Liver (tissue), 3 donors: ENCODE data around the gene CD101.

Experiments used
- ATF3 ChIP-seq: IDR thresholded peaks from 2 replicates; pipeline ENCODE4 v1.6.1; 2016; ENCODE audit warnings: antibody characterized with exemption
- CTCF ChIP-seq: fragments of 150-350 bp; IDR thresholded peaks from 2 replicates; pipeline ENCODE4 v1.5.1; 2017; ENCODE audit warnings: improper control_type of control experiment, low read depth, low read length; ENCODE audit not compliant: missing input control
- FOXA1 ChIP-seq: IDR thresholded peaks from 2 replicates; pipeline ENCODE4 v1.6.1; 2016; ENCODE audit warnings: antibody characterized with exemption
- HNF4A ChIP-seq, 2 donors: conservative IDR thresholded peaks; 2 replicates each; pipeline ENCODE4 v1.6.1; 2016; ENCODE audit warnings: antibody characterized with exemption in 2 of 2, mild to moderate bottlenecking in 2 of 2
- JUND ChIP-seq, 2 donors: IDR thresholded peaks; 2 replicates each; pipeline ENCODE4 v1.6.1; 2016; ENCODE audit warnings: antibody characterized with exemption in 2 of 2
- MAX ChIP-seq: IDR thresholded peaks from 2 replicates; pipeline ENCODE4 v1.6.1; 2016; ENCODE audit warnings: antibody characterized with exemption
- NR2F2 ChIP-seq: IDR thresholded peaks from 2 replicates; pipeline ENCODE4 v1.6.1; 2016; ENCODE audit warnings: antibody characterized with exemption
- RAD21 ChIP-seq, 2 donors: IDR thresholded peaks; 2 replicates each; pipeline ENCODE4 v1.6.1; 2016; ENCODE audit warnings: antibody characterized with exemption in 2 of 2, mild to moderate bottlenecking in 2 of 2
- REST ChIP-seq: IDR thresholded peaks from 2 replicates; pipeline ENCODE4 v1.6.1; 2016; ENCODE audit warnings: antibody characterized with exemption, mild to moderate bottlenecking
- RXRA ChIP-seq, 2 donors: IDR thresholded peaks; 2 replicates each; pipeline ENCODE4 v1.6.1; 2017 to 2018; ENCODE audit warnings: antibody characterized with exemption in 2 of 2, mild to moderate bottlenecking in 1 of 2
- SP1 ChIP-seq: IDR thresholded peaks from 2 replicates; pipeline ENCODE4 v1.6.1; 2018; ENCODE audit warnings: antibody characterized with exemption, mild to moderate bottlenecking
- TAF1 ChIP-seq: conservative IDR thresholded peaks from 2 replicates; pipeline ENCODE4 v1.6.1; 2016; ENCODE audit warnings: antibody characterized with exemption, mild to moderate bottlenecking
- YY1 ChIP-seq: IDR thresholded peaks from 2 replicates; pipeline ENCODE4 v1.6.1; 2016; ENCODE audit warnings: antibody characterized with exemption, mild to moderate bottlenecking
- ZBTB33 ChIP-seq: IDR thresholded peaks from 2 replicates; pipeline ENCODE4 v1.6.1; 2016; ENCODE audit warnings: antibody characterized with exemption
- donor health status: healthy.
- donor health status: healthy.

- TF ChIP-seq CTCF: no peak
- no peak for TF ChIP-seq JUND (IDR thresholded peaks at IDR 0.05)
- TF ChIP-seq REST: no peak
- TF ChIP-seq YY1: no peak
- TF ChIP-seq ATF3: no peak
- TF ChIP-seq SP1: no peak
- TF ChIP-seq RXRA (IDR thresholded peaks at IDR 0.05): no peak
- TF ChIP-seq ZBTB33: no peak
- TF ChIP-seq MAX: no peak
- TF ChIP-seq RAD21 (IDR thresholded peaks at IDR 0.05): no peak
- no peak for TF ChIP-seq NR2F2
- TF ChIP-seq TAF1: no peak
- TF ChIP-seq HNF4A (conservative IDR thresholded peaks at IDR 0.05): no peak
- TF ChIP-seq FOXA1: no peak
Measured at GRCh38 chr1:117070124-117070523, 68.6 kb downstream of the CD101 start.
